ENCODE data around the gene ARCN1. TPM values are rescaled to one million over a fixed set of nuclear protein-coding genes. Genes with fewer than 3 reads are reported as not detected.

The ARCN1 gene
- total and polyA plus RNA-seq, 11 donors, result 53.1 to 127 (median 99.6) TPM

GRCh38 chr11:118526688-118527087 lies 45.5 kb upstream of the ARCN1 start:
- Histone ChIP-seq H3K4me3 (no peak overlapping the region), H3K36me3 (peaks cover 0 to 40% (median 35%) of the 10 kb centered on the region in 9 donors), H3K9me3 (no peaks in the 10 kb centered on the region), H3K27me3 (peaks cover 0 to 5% (median 0%) of the 10 kb centered on the region in 9 donors), H3K4me1 (peaks cover 0 to 31% (median 14%) of the 10 kb centered on the region in 12 donors), H3K27ac (no peak overlapping the region)
- ATAC-seq, result no peak
- no peak for DNase-seq
- TF ChIP-seq CTCF (IDR thresholded peaks at IDR 0.05) (no peak), POLR2A (IDR thresholded peaks at IDR 0.05) (no peak)
- 89 to 93% (median 91%) methylated on average over 2 of the region's 2 CpGs for WGBS, 4 donors
- intact Hi-C loops (cut with DNase I), result no loop called here

- no peaks in the 10 kb centered on the region for H3K9me3 ChIP-seq
- intact Hi-C loops (cut with DNase I), result no loop called here
- DNase-seq (no peak), ATAC-seq (no peak)
- H3K27ac ChIP-seq, result no peak within 1 kb of the TSS
- 62 to 79% (median 72%) methylated on average over 3 of the region's 3 CpGs for WGBS, 4 donors
- H3K27me3 ChIP-seq, result peaks cover 0 to 5% (median 0%) of the 10 kb centered on the region in 9 donors
- TF ChIP-seq CTCF (IDR thresholded peaks at IDR 0.05), result no peak
- TF ChIP-seq POLR2A (IDR thresholded peaks at IDR 0.05), result no peak
- peaks cover 0 to 36% (median 30%) of the 10 kb centered on the region in 9 donors for H3K36me3 ChIP-seq
- no peak within 1 kb of the TSS for H3K4me3 ChIP-seq
- H3K4me1 ChIP-seq, result peaks cover 0 to 35% (median 14%) of the 10 kb centered on the region in 12 donors
Observed at GRCh38 chr11:118527109-118527508, 45.1 kb upstream of the ARCN1 start, which contains the start of gene TTC36. TTC36 (plus strand) TSS chr11:118527474; CDS start chr11:118527495, 21 bp downstream.

GRCh38 chr11:118528511-118528910 lies 43.7 kb upstream of the ARCN1 start:
- no peak for ATAC-seq
- no peak overlapping the region for H3K27ac ChIP-seq
- WGBS, 4 donors, result 93 to 99% (median 94%) methylated on average over 6 of the region's 6 CpGs
- H3K9me3 ChIP-seq, result no peaks in the 10 kb centered on the region
- TF ChIP-seq POLR2A (IDR thresholded peaks at IDR 0.05) (no peak), CTCF (IDR thresholded peaks at IDR 0.05) (no peak)
- peaks cover 0 to 35% (median 12%) of the 10 kb centered on the region in 12 donors for H3K4me1 ChIP-seq
- no peak overlapping the region for H3K4me3 ChIP-seq
- H3K27me3 ChIP-seq, result peaks cover 0 to 5% (median 0%) of the 10 kb centered on the region in 9 donors
- no peak for DNase-seq
- intact Hi-C loops (cut with DNase I), result no loop called here
- peaks cover 0 to 22% (median 16%) of the 10 kb centered on the region in 9 donors for H3K36me3 ChIP-seq

GRCh38 chr11:118529584-118530175 lies 42.5 kb upstream of the ARCN1 start:
- peaks cover 0 to 5% (median 0%) of the 10 kb centered on the region in 9 donors for H3K27me3 ChIP-seq
- H3K4me3 ChIP-seq, result peak overlapping the region in 9 of 12 donors; percentile 68 to 96 (median 83)
- intact Hi-C loops (cut with DNase I), result no loop called here
- H3K9me3 ChIP-seq, result no peaks in the 10 kb centered on the region
- TF ChIP-seq CTCF (IDR thresholded peaks at IDR 0.05), result no peak
- TF ChIP-seq POLR2A (IDR thresholded peaks at IDR 0.05), result no peak
- WGBS, 4 donors, result 76 to 80% (median 77%) methylated on average over 5 of the region's 5 CpGs
- H3K4me1 ChIP-seq, result peaks cover 0 to 32% (median 12%) of the 10 kb centered on the region in 12 donors
- ATAC-seq (no peak), DNase-seq (no peak)
- peak overlapping the region in 1 of 12 donors; percentile 82 for H3K27ac ChIP-seq
- peaks cover 0 to 10% (median 5%) of the 10 kb centered on the region in 9 donors for H3K36me3 ChIP-seq
